Measurements from ENCODE around the gene PRPF18.

PRPF18 gene

GRCh38 chr10:13671904-13672303, 85.1 kb downstream of the PRPF18 start:
- Histone ChIP-seq H3K27ac (ENCODE audit: low read length) (no peak overlapping the region), H3K9ac (ENCODE audit: low read length) (no peak overlapping the region), H3K9me3 (ENCODE audit: insufficient read depth, low read length) (no peaks in the 10 kb centered on the region), H3K4me3 (ENCODE audit: low read length) (no peak overlapping the region), H3K4me2 (ENCODE audit: low read length) (no peak overlapping the region), H3K79me2 (ENCODE audit: low read length) (no peaks in the 10 kb centered on the region), H4K20me1 (ENCODE audit: insufficient read depth, low read length) (no peaks in the 10 kb centered on the region), H3K36me3 (replicated peaks; ENCODE audit: low read depth, low read length) (peaks cover 51% of the 10 kb centered on the region), H3K27me3 (ENCODE audit: low read depth, low read length) (no peaks in the 10 kb centered on the region), H2AFZ (ENCODE audit: low read depth, low read length) (no peak overlapping the region), H3K4me1 (ENCODE audit: low read length) (no peaks in the 10 kb centered on the region)
- no peak for TF ChIP-seq EZH2phosphoT487 (IDR thresholded peaks at IDR 0.05; ENCODE audit: low read depth)
- TF ChIP-seq CTCF (IDR thresholded peaks at IDR 0.05; ENCODE audit: low read depth, low read length): no peak

DNA sequence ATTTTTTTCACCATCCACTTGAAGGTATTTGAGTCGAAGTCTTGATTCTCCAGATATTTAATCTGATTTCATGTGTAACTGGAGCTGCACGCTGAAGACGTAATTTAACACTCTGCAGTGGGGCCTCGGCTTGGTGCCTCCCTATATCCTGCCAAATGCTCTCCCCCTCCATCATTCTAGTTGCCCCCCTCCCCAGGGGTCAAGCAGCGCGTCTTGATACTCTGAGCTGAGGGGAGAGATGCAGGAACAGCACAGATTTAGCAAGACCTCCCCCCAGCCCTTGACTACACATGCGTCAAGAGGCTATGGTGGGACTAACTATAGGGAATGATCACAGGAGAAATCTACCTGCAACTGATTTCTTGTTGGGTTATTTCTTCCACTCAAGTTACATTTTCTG, 85.8 kb downstream of the PRPF18 start:
- H3K79me2 ChIP-seq (ENCODE audit: low read length): peaks cover 3% of the 10 kb centered on the region; the same call in 1 of the 2 replicates
- H3K9me3 ChIP-seq (ENCODE audit: insufficient read depth, low read length): no peaks in the 10 kb centered on the region
- H3K4me3 ChIP-seq (ENCODE audit: low read length): no peak overlapping the region
- no peaks in the 10 kb centered on the region for H3K27me3 ChIP-seq (ENCODE audit: low read depth, low read length)
- no peak overlapping the region for H3K4me2 ChIP-seq (ENCODE audit: low read length)
- H3K27ac ChIP-seq (ENCODE audit: low read length): no peak overlapping the region
- H3K9ac ChIP-seq (ENCODE audit: low read length): no peak overlapping the region
- H3K36me3 ChIP-seq (replicated peaks; ENCODE audit: low read depth, low read length): peaks cover 49% of the 10 kb centered on the region
- no peak overlapping the region for H2AFZ ChIP-seq (ENCODE audit: low read depth, low read length)
- no peaks in the 10 kb centered on the region for H4K20me1 ChIP-seq (ENCODE audit: insufficient read depth, low read length)
- TF ChIP-seq EZH2phosphoT487 (IDR thresholded peaks at IDR 0.05; ENCODE audit: low read depth) (no peak), CTCF (IDR thresholded peaks at IDR 0.05; ENCODE audit: low read depth, low read length) (no peak)
- H3K4me1 ChIP-seq (ENCODE audit: low read length): no peaks in the 10 kb centered on the region

- Histone ChIP-seq H3K9ac (ENCODE audit: low read length) (no peak overlapping the region), H3K4me3 (ENCODE audit: low read length) (no peak overlapping the region), H3K4me1 (ENCODE audit: low read length) (no peaks in the 10 kb centered on the region), H3K9me3 (ENCODE audit: insufficient read depth, low read length) (no peaks in the 10 kb centered on the region), H3K27me3 (ENCODE audit: low read depth, low read length) (no peaks in the 10 kb centered on the region), H4K20me1 (ENCODE audit: insufficient read depth, low read length) (0 out of 2 replicates have a peak, but pooled peaks cover 4% of the 10 kb centered on the region), H3K79me2 (ENCODE audit: low read length) (peaks cover 4% of the 10 kb centered on the region; the same call in 1 of the 2 replicates), H3K4me2 (ENCODE audit: low read length) (no peak overlapping the region), H2AFZ (ENCODE audit: low read depth, low read length) (no peak overlapping the region), H3K27ac (ENCODE audit: low read length) (no peak overlapping the region), H3K36me3 (replicated peaks; ENCODE audit: low read depth, low read length) (peaks cover 49% of the 10 kb centered on the region)
- no peak for TF ChIP-seq CTCF (IDR thresholded peaks at IDR 0.05; ENCODE audit: low read depth, low read length)
- no peak for TF ChIP-seq EZH2phosphoT487 (IDR thresholded peaks at IDR 0.05; ENCODE audit: low read depth)
These were observed 86.4 kb downstream of the PRPF18 start for GRCh38 chr10:13673156-13673555.

DNA sequence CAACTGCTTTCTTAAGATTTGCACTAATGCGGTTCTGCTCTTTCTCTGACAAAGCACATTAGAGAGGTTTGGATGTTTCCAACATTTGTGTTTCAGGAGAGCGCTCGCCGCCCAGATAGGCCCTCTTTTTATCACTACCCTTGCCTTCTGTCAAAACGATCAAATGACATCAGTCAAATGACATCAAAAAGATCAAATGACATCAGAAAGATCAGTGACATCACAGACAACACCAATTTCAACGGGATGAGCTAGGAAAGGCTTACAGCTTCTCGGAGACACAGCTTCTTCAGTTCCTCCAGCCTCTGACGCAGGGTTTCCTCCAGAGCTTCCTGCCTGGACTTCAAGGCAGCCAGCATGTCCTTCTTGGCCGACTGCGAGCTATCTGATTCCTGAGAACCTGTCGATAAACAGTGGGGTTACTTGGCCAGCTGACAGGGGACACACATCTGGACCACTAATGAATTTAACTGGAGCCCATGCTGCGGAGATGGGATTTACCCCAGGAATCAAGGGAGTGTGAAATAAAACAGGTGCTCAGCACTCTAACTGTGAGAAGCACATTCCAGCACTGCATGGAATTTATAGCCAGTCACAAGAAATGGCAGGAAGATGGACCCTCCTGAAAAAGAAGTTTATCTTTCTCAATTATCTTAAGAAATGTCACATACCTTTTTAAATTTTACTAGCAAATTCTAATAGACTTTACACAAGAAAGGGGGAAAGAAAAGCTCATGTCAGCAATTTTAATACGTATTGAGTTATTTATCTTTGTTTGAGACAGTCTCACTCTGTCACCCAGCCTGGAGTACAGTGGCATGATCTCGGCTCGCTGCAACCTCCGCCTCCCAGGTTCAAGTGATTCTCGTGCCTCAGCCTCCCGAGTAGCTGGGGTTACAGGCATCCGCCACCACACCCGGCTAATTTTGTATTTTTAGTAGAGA, 88.2 kb downstream of the PRPF18 start:
- no peak for TF ChIP-seq EZH2phosphoT487 (IDR thresholded peaks at IDR 0.05; ENCODE audit: low read depth)
- Histone ChIP-seq H3K27ac (ENCODE audit: low read length) (no peak overlapping the region), H3K4me2 (ENCODE audit: low read length) (no peak overlapping the region)

More for the DNA sequence above, 88.2 kb downstream of the PRPF18 start:
- H3K27me3 ChIP-seq (ENCODE audit: low read depth, low read length): no peaks in the 10 kb centered on the region
- H4K20me1 ChIP-seq (ENCODE audit: insufficient read depth, low read length): 0 out of 2 replicates have a peak, but pooled peaks cover 4% of the 10 kb centered on the region
- H3K4me1 ChIP-seq (ENCODE audit: low read length): no peaks in the 10 kb centered on the region
- H3K36me3 ChIP-seq (replicated peaks; ENCODE audit: low read depth, low read length): peaks cover 50% of the 10 kb centered on the region
- H2AFZ ChIP-seq (ENCODE audit: low read depth, low read length): no peak overlapping the region
- no peak overlapping the region for H3K4me3 ChIP-seq (ENCODE audit: low read length)
- H3K9me3 ChIP-seq (ENCODE audit: insufficient read depth, low read length): no peaks in the 10 kb centered on the region
- peaks cover 9% of the 10 kb centered on the region; the same call in 1 of the 2 replicates for H3K79me2 ChIP-seq (ENCODE audit: low read length)
- no peak overlapping the region for H3K9ac ChIP-seq (ENCODE audit: low read length)

All from OCI-LY3 (cell line).